Measurements from ENCODE around the gene NOTCH3.
A peak's percentile ranks its signal among the peaks of the same experiment; 100 is the strongest.

NOTCH3 gene

DNA sequence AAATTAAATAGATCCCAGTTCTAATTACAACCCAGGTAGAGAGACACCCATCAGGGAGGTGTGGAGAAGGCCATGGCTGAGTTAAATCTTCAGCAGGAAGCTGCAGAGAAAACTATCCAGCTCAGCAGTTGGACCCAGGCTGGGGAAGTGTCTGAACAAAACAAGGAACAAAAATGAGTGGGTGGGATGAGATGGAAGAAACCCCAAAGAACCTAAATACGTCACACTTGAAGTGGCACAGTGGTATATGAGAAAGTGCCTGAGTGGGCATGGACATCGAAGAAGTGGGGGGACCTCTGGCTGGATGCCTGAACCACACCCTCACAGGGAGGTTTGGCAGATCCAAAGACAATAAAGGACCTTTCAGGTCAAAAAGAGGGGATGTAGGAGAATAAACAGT lies 35.0 kb upstream of the NOTCH3 start:
- no peak for DNase-seq

DNA sequence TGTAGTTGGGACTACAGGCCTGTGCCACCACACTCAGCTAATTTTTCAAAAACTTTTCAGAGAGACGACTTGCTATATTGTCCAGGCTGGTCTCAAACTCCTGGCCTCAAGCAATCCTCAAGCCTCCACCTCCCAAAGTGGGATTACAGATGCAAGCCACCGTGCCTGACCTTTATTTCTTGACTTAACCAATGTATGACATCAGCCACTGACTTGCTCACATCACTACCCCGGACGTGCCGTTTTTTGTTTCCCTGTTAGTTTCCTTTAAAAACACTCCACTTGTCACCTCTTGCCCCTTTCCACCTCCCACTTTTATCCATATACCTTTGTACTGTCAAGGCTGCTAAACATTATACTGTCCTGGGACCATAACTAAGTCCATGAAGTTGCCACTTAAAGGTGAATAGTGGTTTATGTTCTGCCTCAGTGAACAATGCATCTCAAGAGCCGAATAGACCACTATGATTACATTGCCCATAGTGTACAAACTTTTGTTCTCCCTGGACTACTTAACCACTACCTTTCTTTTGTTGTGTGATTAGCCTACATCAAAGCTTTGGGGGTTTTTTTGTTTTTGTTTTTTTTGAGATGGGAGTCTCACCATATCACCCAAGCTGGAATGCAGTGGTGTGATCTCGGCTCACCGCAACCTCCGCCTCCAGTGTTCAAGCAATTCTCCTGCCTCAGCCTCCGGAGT lies 33.8 kb upstream of the NOTCH3 start:
- no peak for DNase-seq

DNA sequence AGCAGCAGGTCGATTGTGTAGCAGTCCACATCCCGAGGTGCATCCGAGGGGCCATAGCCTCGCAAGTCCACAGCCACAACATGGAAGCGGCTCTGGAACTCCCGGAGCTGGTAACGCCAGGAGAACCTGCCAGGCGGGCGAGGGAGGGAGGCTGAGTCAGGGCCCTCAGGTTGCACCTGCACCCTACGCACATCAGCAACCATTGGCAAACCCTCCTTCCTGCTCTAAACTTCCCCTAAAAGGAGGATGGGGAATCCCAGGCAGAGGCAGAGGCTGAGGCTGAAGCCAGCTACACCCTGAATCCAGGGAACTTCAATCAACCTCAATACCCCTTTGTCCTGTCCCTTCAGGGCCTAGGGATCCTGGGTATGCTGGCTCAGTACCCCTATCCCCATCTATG lies 30.5 kb upstream of the NOTCH3 start:
- DNase-seq, result no peak

DNA sequence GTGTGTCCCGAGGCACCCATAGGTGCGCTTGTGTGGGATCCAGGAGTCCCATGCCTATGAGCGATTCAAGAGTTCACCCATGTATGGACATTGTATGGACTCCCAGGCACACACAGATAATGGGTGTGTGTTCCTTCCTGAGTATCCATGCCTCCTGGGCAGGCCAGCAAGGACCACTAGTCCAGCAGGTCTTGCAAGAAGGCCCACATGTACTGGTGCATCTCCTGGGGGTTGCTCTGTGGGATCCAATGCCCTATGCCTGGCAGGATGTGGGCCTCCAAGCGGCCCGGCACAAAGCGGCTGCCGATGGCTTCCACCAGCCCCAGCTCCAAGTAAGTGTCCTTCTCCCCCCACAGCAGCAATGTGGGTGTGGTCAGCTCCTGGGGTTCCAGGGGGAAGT lies 26.5 kb upstream of the NOTCH3 start:
- no peak for DNase-seq

DNA sequence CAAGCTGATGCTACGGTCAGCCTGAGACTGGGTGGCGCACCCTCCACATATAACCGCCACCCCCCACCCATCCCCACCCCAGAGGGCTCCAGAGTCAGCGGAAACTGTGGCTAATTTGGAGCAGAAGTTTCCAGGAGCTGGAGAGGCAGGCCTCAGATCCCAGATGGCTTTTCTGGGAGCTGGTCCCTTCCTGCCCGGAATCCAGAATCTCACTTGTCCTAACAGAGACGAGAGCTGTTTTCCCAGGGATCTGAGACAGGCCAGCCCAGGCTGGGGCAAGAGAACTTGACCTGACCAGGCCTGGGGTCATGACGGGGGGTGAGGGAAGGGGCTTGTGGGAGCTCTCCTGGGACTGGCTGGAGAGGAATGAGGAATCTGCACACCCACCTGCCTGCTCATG lies 25.0 kb upstream of the NOTCH3 start:
- no peak for DNase-seq

DNA sequence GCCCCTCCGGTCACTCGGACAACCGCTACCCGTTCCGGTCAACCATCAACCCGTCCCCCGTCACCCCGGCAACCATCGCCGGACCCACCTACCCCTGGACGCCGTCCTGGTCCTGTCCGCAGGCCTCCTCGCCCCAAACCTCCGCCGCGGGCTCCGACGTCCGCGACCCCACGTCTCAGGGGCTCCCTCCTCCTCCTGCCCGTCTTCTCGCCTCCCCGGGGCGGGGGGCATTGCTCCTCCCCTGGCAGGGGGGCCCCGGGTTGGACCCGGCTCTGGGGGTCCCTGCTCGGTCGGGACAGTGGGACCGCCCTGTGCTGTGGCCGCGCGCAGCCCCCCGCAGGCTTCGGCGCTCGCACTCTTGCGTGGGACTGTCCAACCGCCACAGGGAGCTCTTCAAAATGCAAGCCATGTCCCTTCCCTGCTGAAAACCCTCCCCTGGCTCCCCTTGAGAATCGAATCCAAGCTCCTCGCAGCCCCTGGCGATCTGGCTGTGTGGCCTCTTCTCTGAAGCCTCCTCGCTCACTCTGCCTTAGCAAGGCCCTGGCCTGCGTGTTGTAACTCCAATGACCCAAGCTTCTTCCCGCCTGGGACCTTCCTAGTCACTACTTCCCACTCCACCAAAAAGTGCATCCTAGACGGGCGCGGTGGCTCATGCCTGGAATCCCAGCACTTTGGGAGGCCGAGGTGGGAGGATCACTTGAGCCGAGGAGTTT lies 23.0 kb upstream of the NOTCH3 start:
- no peak for DNase-seq

DNA sequence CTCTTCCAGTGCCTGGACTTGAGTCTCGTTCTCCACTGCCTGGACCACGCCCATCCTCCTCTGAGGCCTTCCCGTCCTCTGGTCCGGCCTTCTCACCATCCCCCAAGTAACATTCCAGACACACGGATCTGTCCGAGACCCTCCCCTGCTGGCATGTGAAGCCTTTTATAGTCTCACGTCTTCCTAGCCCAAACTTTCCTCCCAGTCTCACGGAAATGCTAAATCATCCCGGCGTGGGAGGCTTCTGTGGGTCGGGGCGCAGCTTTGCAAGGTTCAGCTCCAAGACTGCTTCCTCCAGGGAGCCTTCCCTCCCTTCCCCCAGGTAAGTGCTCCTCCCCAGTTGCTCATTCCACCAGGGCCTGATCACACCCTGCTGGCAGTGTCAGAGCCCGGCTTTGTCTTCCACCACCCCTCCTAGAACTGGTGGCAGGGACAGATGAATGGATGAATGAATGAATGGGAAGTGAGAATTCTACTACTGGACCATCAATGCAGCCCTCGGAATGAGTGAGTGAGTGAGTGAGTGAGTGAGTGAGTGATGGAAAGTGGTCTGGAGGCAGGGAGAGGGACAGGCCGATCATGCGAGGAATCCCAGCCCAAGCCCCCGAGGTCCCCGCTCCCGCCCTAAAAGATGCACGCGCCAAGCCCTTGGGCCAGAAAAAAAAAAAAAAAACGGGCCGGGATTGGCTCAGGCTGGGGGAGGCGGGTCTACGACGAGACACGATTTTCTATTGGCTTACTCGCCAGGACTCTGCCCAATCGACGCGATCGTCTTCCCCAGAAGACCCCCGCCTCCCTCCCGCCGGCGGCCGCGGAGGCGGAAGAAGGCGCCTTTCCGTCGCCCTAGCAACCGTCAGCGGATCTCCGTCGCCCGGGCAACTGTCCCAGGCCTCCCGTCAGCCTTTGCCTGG lies 22.2 kb upstream of the NOTCH3 start:
- DNase-seq, result peak; percentile 87

DNA sequence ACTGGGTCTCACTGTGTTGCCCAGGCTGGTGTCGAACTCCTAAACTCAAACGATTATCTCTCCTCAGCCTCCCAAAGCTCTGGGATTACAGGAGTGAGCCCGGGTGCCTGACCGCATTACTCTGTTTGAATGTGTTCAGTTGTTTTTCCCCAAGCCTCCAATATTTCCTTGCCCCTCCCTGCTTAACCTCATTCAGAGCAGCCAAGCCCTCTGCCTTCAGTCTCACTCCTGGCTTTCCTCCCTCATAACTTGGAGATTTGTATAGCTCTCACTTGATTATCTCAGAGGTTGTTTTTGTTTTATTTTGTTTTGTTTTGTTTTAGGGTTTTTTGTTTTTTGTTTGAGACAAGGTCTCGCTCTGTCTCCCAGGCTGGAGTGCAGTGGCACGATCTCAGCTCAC lies 20.0 kb upstream of the NOTCH3 start:
- DNase-seq, result no peak

DNA sequence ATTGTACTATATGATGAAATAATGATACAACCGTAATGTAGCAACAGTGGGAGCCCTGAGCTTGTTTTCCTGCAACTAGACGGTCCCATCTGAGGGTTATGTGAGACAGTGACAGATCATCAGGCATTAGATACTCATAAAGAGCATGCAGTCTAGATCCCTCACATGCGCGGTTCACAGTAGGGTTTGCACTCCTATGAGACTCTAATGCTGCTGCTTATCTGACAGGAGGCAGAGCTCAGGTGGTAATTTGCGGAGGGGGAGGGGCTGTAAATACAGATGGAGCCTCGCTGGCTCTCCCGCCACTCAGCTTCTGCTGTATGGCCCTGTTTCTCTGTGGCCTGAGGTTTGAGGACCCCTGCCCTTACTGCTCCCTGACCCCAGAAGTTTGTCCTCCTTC lies 17.7 kb upstream of the NOTCH3 start:
- DNase-seq, result no peak

DNA sequence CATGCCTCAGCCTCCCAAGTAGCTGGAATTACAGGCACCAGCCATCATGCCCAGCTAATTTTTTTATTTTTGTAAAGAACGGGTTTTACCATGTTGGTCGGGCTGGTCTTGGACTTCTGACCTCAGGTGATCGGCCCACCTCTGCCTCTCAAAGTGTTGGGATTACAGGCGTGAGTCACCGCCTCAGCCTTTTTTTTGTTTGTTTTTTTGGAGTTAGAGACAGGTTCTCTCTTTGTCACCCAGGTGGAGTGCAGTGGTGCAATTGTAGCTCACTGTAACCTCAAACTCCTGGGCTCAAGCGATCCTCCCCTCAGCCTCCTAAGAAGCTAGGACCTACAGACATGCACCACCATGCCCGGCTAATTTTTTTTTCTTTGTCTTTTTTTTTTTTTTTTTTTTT lies 15.6 kb upstream of the NOTCH3 start:
- DNase-seq, result no peak

DNA sequence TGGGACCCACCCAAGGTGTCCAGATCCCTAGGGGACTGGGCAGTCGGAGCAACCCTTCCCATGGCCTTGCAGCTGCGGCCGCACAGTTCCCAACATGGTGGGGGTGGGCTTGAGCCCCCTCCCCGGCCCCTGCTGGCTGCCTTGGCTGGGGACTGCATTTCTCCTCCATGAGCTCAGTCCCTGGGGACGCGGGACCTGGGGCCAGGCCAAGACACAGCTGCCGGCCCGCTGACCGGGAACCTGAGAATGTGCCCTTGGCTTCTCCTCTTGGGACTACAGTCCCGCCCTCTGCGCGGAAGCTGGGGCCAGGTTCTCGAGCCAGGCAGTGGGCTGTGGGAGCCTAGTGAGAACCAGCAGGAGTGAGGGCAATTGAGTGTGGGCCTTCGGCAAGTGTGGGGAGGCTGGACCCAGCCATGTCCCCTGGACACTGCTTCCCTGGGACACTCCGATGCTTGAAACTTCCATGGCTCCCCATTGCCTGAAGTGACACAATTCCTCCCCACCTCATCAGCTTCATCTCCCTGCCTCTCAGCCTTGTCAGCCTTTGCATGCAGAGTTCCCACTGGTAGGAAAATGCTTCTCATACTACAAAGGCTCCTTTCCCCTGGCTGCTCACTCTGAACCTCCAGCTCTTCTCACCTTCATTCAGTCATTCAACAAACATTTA lies 13.1 kb upstream of the NOTCH3 start:
- DNase-seq, result no peak

DNA sequence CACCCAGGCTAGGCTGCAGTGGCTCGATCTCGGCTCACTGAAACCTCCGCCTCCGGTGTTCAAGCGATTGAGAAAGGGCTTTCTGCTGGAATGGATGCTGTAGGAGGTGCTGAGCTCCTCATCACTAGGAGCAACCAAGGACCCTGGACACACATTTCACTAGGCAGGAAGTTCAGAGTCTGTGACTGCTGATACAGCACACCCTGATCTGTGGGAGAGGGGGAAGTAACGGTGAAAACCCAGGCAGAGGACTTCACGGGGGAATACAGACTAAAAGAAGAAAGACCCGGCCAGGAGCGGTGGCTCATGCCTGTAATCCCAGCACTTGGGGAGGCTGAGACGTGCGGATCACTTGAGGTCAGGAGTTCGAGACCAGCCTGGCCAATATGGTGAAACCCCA lies 11.9 kb upstream of the NOTCH3 start:
- DNase-seq, result no peak

DNA sequence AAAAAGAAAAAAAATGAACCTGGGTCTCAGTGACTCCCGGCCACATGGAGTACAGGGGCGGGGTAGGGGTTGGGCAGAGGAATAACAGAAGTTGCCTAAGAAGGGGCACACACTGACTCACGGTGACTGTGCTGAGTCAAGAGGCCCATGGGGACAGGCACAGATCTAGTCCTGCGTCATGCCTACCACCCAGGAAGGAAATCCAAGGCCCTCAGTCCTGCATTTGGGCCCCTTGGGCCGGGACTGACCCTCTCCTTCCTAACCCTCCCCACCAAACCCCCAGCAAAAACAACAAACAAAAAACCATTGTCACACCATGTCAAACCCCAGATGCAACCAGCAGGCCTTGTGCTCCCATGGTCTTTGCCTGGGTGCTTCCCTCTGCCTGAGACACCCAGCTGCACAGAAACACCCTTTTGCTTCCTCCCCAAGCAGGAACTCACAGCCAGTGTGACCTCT lies 9.6 kb upstream of the NOTCH3 start:
- DNase-seq, result no peak

DNA sequence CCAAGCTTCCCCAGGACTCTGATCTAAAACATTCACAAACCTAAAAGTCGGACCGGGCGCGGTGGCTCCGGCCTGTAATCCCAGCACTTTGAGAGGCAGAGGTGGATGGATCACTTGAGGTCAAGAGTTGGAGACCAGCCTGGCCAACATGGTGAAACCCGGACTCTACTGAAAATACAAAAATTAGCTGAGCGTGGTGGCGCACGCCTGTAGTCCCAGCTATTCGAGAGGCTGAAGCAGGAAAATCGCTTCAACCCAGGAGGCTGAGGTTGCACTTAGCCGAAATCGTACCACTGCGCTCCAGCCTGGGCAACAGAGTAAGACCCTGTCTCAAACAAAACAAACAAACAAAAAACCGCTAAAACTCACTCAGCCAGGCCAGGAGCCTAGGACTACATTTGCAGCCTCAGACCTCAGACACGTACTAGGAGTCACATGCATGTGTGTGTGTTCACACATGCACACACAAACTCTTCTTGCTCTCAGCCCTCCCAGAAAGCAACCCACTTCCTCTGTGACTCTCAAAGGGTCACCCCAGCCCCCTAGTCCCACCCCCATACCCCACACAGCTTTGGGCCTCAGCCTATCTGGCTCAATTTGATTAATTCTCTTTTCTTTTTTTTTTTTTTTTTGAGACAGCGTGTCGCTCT lies 704 bp upstream of the NOTCH3 start:
- no peak for DNase-seq

DNA sequence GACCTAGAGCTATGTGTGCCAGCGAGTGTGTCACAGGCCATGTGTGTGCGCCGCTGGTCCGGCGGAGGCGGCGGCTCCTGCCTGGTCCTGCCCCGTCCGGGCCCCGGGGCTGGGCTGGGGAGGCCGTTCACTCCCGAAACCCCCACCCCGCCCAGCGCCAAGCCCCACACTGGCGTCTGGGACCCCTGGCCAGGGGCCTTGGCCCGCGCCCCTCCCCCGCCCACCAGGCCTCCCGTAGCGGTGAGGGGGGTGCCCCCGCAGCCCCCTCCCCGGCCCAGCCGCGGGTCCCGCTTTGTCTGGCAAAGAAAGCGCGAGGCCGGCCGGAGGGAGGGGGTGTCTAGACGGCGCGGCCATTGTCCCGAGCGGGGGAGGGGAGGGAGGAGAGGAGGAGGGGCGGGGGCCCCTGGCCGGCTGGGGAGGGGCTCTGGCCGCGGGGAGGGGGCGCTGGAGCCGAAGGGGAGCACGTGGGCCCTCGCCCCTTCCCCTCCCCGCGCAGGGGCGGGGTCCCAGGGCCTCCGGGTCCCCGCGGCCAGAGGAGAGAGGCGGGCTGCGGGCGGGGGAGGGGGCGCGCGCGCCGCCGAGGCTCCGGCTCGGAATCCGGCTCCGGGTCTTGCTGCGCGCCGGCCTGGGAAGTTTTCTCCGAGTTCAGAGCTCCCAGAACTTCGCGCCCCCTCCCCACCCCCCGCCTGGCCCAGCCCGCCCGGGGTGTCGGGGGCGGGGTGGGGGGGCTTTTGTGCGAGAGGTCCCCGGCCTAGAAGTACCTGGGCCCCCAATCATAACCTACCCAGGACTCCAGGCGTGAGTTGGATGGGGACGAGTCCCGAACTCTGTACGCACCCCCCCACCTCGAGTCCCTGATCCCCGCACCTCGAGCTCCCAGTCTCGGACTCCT lies 888 bp downstream of the NOTCH3 start:
- DNase-seq, result no peak

DNA sequence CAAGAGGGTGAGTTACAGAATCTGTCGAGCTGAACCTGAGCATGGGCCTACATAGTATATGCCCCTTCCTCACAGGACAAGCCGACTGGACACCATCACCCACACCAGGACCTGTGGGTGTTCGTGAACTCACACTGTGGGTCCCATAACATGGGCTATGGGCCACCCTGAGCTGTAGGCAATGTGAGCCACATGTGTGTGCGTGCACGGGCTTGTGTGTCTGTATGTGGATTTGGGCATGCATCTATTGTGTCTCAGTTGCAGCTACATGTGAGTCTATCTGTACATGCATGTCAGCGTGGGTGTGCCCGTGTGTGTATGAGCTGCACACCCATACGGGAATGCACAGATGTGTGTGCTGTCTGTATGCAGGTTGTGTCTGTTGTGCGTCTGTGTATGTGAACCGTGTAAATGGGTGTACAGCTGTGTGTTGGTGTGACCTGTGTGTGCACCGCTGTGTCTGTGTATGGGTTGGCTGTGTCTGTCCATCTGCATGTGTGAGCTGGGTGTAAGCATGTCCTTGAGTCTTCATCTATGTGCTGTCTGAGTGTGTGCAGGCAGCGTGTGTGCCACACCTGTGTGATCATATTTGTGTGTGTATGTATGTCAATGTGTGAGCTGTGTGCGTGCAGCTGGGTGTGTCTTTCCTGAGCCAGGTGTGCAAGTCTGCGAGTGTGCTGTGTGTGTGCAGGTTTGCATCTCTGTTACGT lies 1.7 kb downstream of the NOTCH3 start:
- no peak for DNase-seq

DNA sequence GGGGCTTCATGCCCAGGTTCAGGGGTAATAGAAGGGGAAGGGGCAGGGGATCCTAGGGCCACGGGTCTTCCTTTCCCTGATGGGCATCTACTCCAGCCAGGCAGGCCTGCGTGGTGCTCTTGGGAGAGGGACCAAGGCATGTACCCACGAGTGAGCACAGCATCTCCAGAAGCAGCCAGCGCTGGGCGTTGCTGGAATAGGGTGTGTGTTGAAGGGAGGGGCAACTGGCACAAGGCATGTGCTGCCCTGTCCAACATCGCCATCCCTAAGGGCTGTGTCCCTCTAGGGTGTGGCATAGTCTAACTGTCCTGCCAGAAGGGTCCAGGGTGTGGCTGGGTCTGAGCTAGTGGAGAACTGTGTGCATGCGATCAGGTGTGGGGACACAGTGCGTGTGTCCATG lies 2.9 kb downstream of the NOTCH3 start:
- DNase-seq, result no peak

DNA sequence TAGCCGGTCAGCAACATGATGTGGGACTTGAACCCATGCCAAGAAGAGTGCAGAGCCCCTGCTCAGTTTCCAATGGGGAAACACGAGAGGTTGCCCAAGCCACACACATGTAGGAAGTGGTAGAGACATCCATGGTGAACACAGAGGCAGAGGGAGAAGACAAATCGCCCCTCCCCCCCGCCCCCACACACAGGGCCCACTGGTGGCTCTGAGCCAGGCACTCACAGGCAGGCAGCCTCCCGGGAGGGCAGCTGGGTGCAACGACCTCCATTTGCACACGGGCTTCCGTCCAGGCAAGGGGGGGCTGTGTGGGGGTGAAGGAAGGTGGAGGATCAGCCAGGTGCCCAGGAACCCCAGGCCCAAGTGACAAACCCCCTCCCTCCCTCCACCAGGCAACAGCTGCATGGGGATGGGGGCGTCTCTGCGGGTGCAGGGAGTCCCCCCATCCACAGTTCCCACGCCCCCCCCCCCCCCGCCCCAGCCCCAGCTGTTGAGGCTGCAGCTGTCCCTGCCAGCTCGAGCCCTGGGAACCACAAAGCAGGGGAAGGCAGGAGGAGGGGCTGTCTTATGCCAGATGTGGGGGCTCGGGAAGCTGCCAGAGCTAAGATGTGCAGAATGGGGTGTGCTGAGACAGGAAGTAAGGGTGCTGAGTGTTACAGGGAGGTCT lies 3.4 kb downstream of the NOTCH3 start:
- no peak for DNase-seq

DNA sequence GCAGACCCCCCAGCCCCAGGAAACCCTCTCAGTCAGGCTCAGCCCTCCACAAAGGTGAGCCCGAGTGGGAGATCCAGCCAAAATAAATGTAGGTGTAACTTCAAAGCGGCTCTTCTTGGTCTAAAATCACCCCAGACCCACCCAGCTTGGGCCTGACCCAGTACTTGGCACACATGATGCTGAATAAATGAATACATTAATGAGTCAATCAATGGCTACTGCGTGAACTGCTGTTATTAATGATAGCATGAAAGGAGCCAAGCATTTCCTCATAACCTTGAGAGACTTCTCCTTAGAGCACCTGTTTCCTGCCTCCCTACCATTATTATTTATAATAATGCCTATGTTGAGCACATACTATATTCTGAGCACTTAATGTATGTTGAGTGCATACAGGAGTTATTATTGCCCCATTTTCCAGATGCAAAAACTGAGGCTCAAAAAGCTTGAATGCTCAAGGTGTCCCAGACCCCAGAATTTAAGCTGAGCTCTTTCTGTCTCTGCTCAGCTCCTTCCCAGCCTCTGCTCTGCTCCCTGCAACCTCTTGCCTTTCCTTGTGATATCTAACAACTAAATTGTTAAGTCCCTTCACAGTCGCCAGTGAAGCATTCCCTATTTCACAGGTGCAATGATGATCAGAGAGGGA lies 4.3 kb downstream of the NOTCH3 start:
- DNase-seq, result no peak
